IMR-90 (cell line): ENCODE results near the gene LARP1. TPM values are rescaled to one million over a fixed set of nuclear protein-coding genes. Genes with fewer than 3 reads are reported as not detected.
"Not testable (repeated sequence)": the region's sequence is repeated elsewhere in the genome, so short reads cannot be mapped to it uniquely, and the experiment has no call there.

Experiments used
- ATAC-seq: fragments of 200-7000 bp; cut with Tn5 transposase; 2 replicates; pipeline ENCODE4 v1.9.1; 2020; ENCODE audit warnings: low read depth, mild to moderate bottlenecking, moderate library complexity
- BruUV-seq: library from RNA; stranded (reverse); fragments of 400-500 nt; replicated peaks from 2 replicates; lab custom pipeline; 2021; lab: Mats Ljungman, UMichigan
- CTCF ChIA-PET: fragments of 300-600 bp; formaldehyde crosslinking; extraction: SDS; loops from one replicate; lab custom pipeline; 2021; ENCODE audit warnings: antibody characterized with exemption; lab: Yijun Ruan, JAX
- POLR2A ChIA-PET: fragments of 300-600 bp; sonication (Branson Sonifier 250); formaldehyde crosslinking; loops from one replicate; lab custom pipeline; 2022; ENCODE audit warnings: antibody characterized with exemption; ENCODE audit not compliant: unreplicated experiment; lab: Charles Lee
- DNase-seq: peaks from one replicate; pipeline ENCODE4 v3.0.0; 2013
- H2AFZ ChIP-seq: replicated peaks from 2 replicates; pipeline ENCODE3; 2013; ENCODE audit warnings: low read length, mild to moderate bottlenecking; ENCODE audit not compliant: poor library complexity
- H2AK5ac ChIP-seq: 2 replicates; pipeline ENCODE4 v1.6.1; 2013; ENCODE audit warnings: low read depth, low read length, inconsistent platforms
- H2AK9ac ChIP-seq: replicated peaks from 2 replicates; pipeline ENCODE3; 2013; ENCODE audit warnings: mild to moderate bottlenecking, low read depth, low read length, moderate library complexity; ENCODE audit not compliant: poor library complexity
- H2BK120ac ChIP-seq: 2 replicates; pipeline ENCODE4 v1.6.1; 2013; ENCODE audit warnings: low read depth, low read length, inconsistent platforms
- H2BK15ac ChIP-seq: 3 replicates; pipeline ENCODE4 v1.6.1; 2013; ENCODE audit warnings: low read depth, low read length, inconsistent platforms
- H2BK20ac ChIP-seq: 2 replicates; pipeline ENCODE4 v1.6.1; 2013; ENCODE audit warnings: low read depth, mild to moderate bottlenecking, inconsistent platforms, low read length, moderate library complexity
- H2BK5ac ChIP-seq: 2 replicates; pipeline ENCODE4 v1.6.1; 2013; ENCODE audit warnings: mild to moderate bottlenecking, low read depth, low read length, inconsistent platforms; ENCODE audit not compliant: poor library complexity, severe bottlenecking
- H3K14ac ChIP-seq: replicated peaks from 2 replicates; pipeline ENCODE4 v1.6.1; 2013; ENCODE audit warnings: low read depth, low read length, inconsistent platforms
- H3K18ac ChIP-seq: 2 replicates; pipeline ENCODE4 v1.6.1; 2013; ENCODE audit warnings: low read depth, low read length, control low read depth
- H3K23ac ChIP-seq: 2 replicates; pipeline ENCODE4 v1.6.1; 2013; ENCODE audit warnings: low read depth, low read length, inconsistent platforms
- H3K27ac ChIP-seq: 2 replicates; pipeline ENCODE4 v1.5.1; 2013; ENCODE audit warnings: mild to moderate bottlenecking, control low read depth, low read length; ENCODE audit not compliant: insufficient read depth
- H3K27me3 ChIP-seq: 2 replicates; pipeline ENCODE4 v1.6.1; 2013; ENCODE audit warnings: low read length; ENCODE audit not compliant: control insufficient read depth, insufficient read depth
- H3K36me3 ChIP-seq: 2 replicates; pipeline ENCODE4 v1.6.1; 2013; ENCODE audit warnings: low read length, mixed read lengths; ENCODE audit not compliant: control insufficient read depth, insufficient read depth
- H3K4ac ChIP-seq: 2 replicates; pipeline ENCODE4 v1.6.1; 2013; ENCODE audit warnings: low read depth, low read length, inconsistent platforms
- H3K4me1 ChIP-seq: 2 replicates; pipeline ENCODE4 v1.6.1; 2013; ENCODE audit warnings: low read length, mixed read lengths; ENCODE audit not compliant: control insufficient read depth, insufficient read depth
- H3K4me2 ChIP-seq: 2 replicates; pipeline ENCODE4 v1.6.1; 2013; ENCODE audit warnings: low read depth, mild to moderate bottlenecking, control low read depth, low read length, moderate library complexity
- H3K4me3 ChIP-seq: 2 replicates; pipeline ENCODE4 v1.5.1; 2013; ENCODE audit warnings: low read depth, mild to moderate bottlenecking, control low read depth, low read length, moderate library complexity; ENCODE audit not compliant: insufficient read depth
- H3K56ac ChIP-seq: 2 replicates; pipeline ENCODE4 v1.6.1; 2013; ENCODE audit warnings: low read length, inconsistent platforms; ENCODE audit not compliant: insufficient read depth; ENCODE audit errors: extremely low read depth
- H3K79me1 ChIP-seq, 2 experiments: 2 replicates each; pipeline ENCODE4 v1.6.1; 2013; ENCODE audit warnings: low read length in 2 of 2, inconsistent platforms in 1 of 2, low read depth in 1 of 2
- H3K9ac ChIP-seq: 2 replicates; pipeline ENCODE4 v1.6.1; 2013; ENCODE audit warnings: low read depth, low read length, control low read depth
- H3K9me1 ChIP-seq: 2 replicates; pipeline ENCODE4 v1.6.1; 2013; ENCODE audit warnings: low read length, inconsistent platforms; ENCODE audit not compliant: insufficient read depth
- H3K9me3 ChIP-seq: 2 replicates; pipeline ENCODE4 v1.6.1; 2013; ENCODE audit warnings: low read length; ENCODE audit not compliant: control insufficient read depth, insufficient read depth
- H4K20me1 ChIP-seq: 2 replicates; pipeline ENCODE4 v1.6.1; 2013; ENCODE audit warnings: low read length, inconsistent platforms; ENCODE audit not compliant: insufficient read depth
- H4K5ac ChIP-seq: 2 replicates; pipeline ENCODE4 v1.6.1; 2013; ENCODE audit warnings: mild to moderate bottlenecking, low read depth, low read length, control low read depth
- H4K8ac ChIP-seq, 2 experiments: 2 replicates each; pipeline ENCODE4 v1.6.1; 2013; ENCODE audit warnings: low read depth in 2 of 2, low read length in 2 of 2, control low read depth in 1 of 2, inconsistent platforms in 1 of 2
- H4K91ac ChIP-seq: 2 replicates; pipeline ENCODE4 v1.6.1; 2013; ENCODE audit warnings: low read depth, low read length, inconsistent platforms; ENCODE audit not compliant: insufficient read depth
- WGBS, 2 experiments: methylation state at CpG; one replicate each; pipeline versions ENCODE4 v1.1.5 to v1.1.7; 2013; ENCODE audit warnings: missing lambda C conversion rate in 2 of 2; ENCODE audit not compliant: insufficient read length in 1 of 2; ENCODE audit errors: extremely low coverage in 2 of 2; 5-methylcytosine and 5-hydroxymethylcytosine counted together
- dilution Hi-C: fragments of 300-500 bp; cut with HindIII; formaldehyde crosslinking; loops from one replicate; pipeline ENCODE4 v1.14.3; 2018; ENCODE audit warnings: low sequenced_read_pairs; ENCODE audit not compliant: unreplicated experiment
- in situ Hi-C: fragments of 300-500 bp; cut with MboI; formaldehyde crosslinking; loops from 3 replicates; pipeline ENCODE4 v1.14.3; 2019; ENCODE audit warnings: low sequenced_read_pairs, inconsistent platforms, mixed read lengths
- intact Hi-C: fragments of 100-400 bp; cut with micrococcal nuclease; formaldehyde crosslinking; loops from 2 replicates; pipeline ENCODE4 v1.10.0; 2022
- polyA plus RNA-seq, 3 experiments: library from polyadenylated mRNA; depleted of rRNA; stranded (reverse); fragments of >200 nt; gene quantifications; 2 replicates each; pipeline ENCODE4 v1.2.3, GENCODE V29; 2012; ENCODE audit warnings: low replicate concordance in 1 of 3
- total RNA-seq: library from RNA; depleted of rRNA; stranded (reverse); fragments of >200 nt; gene quantifications from 2 replicates; pipeline ENCODE4 v1.2.3, GENCODE V29; 2012

Gene LARP1
- total and polyA plus RNA-seq, 2 of the 4 experiments (the other 2 are of a cell fraction): 47.3 to 77.4 TPM

GRCh38 chr5:154736372-154736771, 18.8 kb upstream of the LARP1 start:
- H4K91ac ChIP-seq, H4K8ac ChIP-seq, H3K36me3 ChIP-seq, CTCF ChIA-PET, dilution Hi-C loops, H3K4me1 ChIP-seq, H3K79me1 ChIP-seq, H3K14ac ChIP-seq, DNase-seq, BruUV-seq, in situ Hi-C loops, H3K4ac ChIP-seq, H2BK15ac ChIP-seq, H2BK5ac ChIP-seq, H3K56ac ChIP-seq, H3K9ac ChIP-seq, H2AK9ac ChIP-seq, H2AFZ ChIP-seq, H3K27ac ChIP-seq, H4K20me1 ChIP-seq, H3K27me3 ChIP-seq, H4K5ac ChIP-seq, H3K23ac ChIP-seq, ATAC-seq, H2BK120ac ChIP-seq, H3K9me1 ChIP-seq, H3K18ac ChIP-seq, H2AK5ac ChIP-seq, H2BK20ac ChIP-seq, POLR2A ChIA-PET, H3K9me3 ChIP-seq, H3K4me2 ChIP-seq, intact Hi-C loops, H3K4me3 ChIP-seq: not testable (repeated sequence)
- WGBS, 2 experiments: no CpG with 5 or more reads among the region's 1 CpG
